GM21528 (cell line): ENCODE results near the gene PHKG1.
"Not testable (repeated sequence)": the region's sequence is repeated elsewhere in the genome, so short reads cannot be mapped to it uniquely, and the experiment has no call there.

Source experiments
- ATAC-seq: cut with Tn5 transposase; IDR thresholded peaks from one replicate; pipeline ENCODE4 v1.9.1; 2021; ENCODE audit warnings: mild to moderate bottlenecking, moderate library complexity; ENCODE audit not compliant: unreplicated experiment, low FRiP score

Gene PHKG1

GRCh38 chr7:56086761-56087160, 6.0 kb downstream of the PHKG1 start:
- no peak for ATAC-seq

GRCh38 chr7:56083150-56083785, 9.5 kb downstream of the PHKG1 start:
- no peak for ATAC-seq

DNA sequence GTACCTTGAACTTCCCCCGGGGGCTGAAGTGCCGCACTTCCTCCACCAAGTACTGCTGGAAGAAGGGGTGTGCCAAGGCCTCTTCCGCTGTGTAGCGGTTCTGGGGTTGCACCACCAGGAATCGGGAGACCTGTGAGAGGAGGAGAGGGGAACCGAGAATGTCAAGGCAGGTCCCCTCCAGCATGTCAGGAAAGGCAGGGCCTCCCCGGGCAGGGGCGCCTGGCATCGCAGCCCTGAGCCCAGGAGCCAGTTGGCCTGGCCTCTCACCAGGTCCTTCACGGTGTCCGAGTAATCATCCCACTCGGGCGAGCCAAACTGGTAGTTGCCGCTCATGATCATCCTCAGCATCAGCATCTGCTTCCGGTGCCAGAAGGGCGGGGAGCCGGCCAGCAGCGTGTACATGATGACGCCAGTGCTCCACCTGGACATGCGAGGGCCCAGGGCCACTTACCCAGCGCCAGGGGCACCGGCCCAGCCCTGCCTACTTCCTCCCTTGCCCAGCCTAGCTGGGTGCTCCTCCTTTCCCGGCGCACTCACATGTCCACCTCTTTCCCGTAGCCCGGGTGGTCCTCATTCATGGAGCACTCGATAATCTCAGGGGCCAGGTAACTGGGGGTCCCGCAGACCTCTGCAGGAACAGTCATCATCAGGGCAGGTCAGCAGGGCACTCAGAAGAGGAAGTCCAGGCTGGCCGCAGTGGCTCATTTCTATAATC, 11.0 kb downstream of the PHKG1 start:
- no peak for ATAC-seq

GRCh38 chr7:56080726-56081435, 11.9 kb downstream of the PHKG1 start:
- not testable (repeated sequence) for ATAC-seq

DNA sequence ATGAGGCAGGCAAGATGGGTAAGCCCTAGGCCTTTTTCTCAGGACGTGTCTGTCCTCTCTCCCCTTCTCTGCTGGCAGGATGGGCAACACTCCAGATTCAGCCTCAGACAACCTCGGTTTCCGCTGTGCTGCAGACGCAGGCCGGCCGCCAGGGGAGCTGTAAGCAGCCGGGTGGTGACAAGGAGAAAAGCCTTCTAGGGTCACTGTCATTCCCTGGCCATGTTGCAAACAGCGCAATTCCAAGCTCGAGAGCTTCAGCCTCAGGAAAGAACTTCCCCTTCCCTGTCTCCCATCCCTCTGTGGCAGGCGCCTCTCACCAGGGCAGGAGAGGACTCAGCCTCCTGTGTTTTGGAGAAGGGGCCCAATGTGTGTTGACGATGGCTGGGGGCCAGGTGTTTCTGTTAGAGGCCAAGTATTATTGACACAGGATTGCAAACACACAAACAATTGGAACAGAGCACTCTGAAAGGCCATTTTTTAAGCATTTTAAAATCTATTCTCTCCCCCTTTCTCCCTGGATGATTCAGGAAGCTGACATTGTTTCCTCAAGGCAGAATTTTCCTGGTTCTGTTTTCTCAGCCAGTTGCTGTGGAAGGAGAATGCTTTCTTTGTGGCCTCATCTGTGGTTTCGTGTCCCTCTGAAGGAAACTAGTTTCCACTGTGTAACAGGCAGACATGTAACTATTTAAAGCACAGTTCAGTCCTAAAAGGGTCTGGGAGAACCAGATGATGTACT, 13.1 kb downstream of the PHKG1 start:
- no peak for ATAC-seq

DNA sequence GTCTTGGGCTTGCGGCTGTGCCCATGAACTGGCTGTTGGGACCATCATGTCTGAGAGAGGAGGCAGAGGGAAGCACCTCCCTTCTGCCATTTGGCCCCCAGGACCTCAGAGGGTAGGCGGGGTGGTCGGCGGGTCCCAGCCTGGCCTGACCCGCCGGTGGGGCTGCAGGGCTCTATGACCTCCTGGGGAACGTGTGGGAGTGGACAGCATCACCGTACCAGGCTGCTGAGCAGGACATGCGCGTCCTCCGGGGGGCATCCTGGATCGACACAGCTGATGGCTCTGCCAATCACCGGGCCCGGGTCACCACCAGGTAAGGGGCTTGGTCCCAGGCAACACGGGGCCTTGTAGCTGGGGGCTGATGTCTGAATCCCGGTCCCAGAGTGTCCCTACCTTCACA, 14.6 kb downstream of the PHKG1 start:
- ATAC-seq = no peak

DNA sequence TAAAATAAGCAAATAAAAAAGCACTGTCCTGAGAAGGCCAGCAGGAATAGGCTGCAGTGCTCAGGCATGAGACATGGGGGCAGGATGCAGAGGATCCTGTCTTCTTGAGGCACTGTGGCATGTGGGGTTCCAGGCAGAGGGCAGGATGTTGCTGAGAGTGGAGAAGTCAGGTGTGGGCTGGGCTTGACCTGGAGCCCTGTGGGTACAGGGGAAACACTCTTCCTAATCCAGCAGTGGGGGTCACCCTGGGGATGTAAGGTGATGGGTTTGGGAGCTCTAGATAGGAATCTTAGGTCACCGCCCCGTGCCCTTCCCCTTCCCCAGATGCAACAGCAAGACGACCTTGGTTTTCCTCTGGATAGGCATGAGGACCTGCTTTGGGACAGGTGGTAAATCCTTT, 15.1 kb downstream of the PHKG1 start:
- no peak for ATAC-seq

DNA sequence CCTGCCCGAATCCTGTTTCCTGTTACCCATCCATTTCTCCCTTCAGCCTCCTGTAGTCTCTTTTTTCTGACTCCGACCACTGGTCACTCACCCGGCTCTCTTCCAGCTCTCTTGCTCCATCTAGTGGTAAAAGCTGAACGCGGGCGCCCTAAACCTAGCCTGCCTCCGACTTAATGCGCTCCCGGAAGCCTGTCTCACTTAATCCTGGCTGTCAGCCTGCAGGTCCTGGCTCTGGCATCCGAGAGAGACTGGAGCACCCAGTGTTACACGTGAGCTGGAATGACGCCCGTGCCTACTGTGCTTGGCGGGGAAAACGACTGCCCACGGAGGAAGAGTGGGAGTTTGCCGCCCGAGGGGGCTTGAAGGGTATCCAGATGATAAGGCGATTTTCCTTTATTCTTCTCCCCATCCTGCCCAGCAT, 18.4 kb downstream of the PHKG1 start:
- ATAC-seq = peak; percentile 81

GRCh38 chr7:56066376-56066775, 26.4 kb downstream of the PHKG1 start:
- not testable (repeated sequence) for ATAC-seq

DNA sequence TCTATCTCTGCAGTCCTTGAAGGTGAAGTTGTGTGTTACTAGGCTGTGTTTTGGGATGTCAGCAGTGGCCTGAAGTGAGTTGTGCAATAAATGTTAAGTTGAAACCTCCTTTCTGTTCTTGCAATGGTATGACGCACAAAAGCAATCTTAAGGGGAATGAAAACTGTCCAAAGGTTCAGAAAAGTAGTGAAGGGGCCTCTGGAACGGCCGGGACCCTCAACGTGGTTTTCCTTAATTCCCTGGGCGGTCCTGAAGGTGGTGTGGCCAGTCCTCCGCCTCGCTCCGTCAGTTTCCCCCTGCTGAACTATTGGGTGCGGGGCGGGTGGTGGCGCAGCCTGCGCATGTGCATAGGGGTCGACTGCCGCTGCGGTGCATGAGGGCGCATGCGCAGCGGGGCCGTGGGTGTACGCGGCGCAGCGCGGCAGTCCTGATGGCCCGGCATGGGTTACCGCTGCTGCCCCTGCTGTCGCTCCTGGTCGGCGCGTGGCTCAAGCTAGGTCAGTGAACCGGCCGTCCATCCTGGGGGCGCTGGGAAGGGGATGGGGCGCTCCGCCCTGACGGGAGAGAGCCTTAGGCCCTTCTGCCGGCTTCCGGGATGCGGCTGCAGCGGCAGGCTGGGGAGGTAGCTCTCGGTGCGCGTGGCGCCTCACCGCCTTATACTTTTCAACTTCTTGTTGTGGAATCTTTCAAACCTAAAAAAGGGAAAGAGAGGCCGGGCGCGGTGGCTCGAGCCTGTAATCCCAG, 28.7 kb downstream of the PHKG1 start, which contains the start of gene SUMF2:
SUMF2 (plus strand) TSS at position 405 of the 744 bp plus-strand sequence; CDS start at position 431, 26 bp downstream.
- peak; percentile 79 for ATAC-seq

DNA sequence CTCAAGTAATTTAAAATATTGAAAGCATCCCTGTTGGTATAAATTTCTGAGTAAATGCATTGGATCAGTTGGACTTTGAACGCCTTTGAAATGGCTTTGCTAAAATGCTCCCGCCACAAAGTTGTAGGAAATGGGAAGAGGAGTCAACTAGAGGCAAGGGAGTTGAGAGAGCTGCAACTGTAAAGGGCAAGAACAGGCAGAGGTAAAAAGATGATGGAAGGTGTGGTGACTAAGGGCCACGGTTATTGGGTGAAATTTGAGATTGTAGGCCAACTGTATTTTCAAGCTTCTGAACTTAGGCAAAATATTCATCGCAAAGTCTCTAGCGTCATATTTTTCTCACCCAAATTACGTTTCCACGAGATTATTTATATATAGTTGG, 29.3 kb downstream of the PHKG1 start:
- ATAC-seq = no peak

GRCh38 chr7:56062382-56062781, 30.4 kb downstream of the PHKG1 start:
- no peak for ATAC-seq

GRCh38 chr7:56053993-56054392, 38.8 kb downstream of the PHKG1 start:
- no peak for ATAC-seq

DNA sequence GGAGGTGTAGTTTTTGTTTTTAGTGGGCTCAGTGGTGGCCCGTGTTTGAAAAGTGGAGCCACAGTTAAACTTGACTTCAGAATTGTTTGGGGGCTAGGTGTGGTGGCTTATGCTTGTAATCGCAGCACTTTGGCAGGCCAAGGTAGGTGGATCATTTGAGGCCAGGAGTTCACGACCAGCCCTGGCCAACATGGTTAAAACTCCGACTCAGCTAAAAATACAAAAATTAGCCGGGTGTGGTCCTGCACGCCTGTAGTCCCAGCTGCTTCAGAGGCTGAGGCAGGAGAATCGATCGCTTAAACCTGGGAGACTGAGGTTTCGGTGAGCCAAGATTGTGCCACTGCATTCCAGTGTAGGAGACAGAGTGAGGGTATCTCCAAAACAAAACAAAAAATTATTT, 39.4 kb downstream of the PHKG1 start:
- ATAC-seq = no peak

GRCh38 chr7:56051339-56052191, 41.2 kb downstream of the PHKG1 start, which contains the start of the genes CCT6A and PSPH:
Gene CCT6A, plus strand, starts transcription at chr7:56051765. Its CDS starts 84 bp downstream, at chr7:56051849.
Gene PSPH, minus strand, starts transcription at chr7:56051444. Its CDS starts 30,232 bp downstream, at chr7:56021212.
- ATAC-seq = peak; percentile 99

- no peak for ATAC-seq
These were observed 41.8 kb downstream of the PHKG1 start for GRCh38 chr7:56051053-56051338.

DNA sequence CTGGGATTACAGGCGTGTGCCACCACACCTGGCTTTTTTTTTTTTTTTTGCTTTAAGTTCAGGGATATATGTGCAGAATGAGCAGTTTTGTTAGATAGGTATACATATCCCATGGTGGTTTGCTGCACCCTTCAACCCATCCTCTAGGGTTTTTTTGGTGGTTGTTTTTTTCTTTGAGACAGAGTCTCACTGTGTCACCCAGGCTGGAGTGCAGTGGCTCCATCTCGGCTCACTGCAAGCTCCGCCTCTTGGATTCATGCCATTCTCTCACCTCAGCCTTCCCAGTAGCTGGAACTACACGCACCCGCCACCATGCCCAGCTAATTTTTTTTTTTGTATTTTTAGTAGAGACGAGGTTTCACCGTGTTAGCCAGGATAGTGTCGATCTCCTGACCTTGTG, 44.0 kb downstream of the PHKG1 start:
- not testable (repeated sequence) for ATAC-seq

DNA sequence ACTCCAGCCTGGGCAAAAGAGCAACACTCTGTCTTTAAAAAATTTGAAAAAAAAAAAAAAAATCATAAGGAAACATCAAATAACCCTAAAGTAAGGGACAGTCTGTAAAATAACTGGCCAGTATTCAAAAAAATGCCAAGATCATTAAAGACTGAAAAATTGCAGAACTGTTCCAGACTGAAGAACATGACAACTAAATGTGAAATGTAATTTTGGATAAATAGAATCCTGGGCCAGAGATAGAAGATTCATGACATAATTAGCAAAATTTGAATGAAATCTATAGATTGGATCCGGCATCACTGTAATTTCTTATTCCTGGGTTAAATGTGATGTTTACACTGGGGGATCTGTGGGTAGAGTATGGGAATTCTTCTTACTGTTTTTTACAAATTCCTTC, 44.5 kb downstream of the PHKG1 start:
- ATAC-seq = no peak

DNA sequence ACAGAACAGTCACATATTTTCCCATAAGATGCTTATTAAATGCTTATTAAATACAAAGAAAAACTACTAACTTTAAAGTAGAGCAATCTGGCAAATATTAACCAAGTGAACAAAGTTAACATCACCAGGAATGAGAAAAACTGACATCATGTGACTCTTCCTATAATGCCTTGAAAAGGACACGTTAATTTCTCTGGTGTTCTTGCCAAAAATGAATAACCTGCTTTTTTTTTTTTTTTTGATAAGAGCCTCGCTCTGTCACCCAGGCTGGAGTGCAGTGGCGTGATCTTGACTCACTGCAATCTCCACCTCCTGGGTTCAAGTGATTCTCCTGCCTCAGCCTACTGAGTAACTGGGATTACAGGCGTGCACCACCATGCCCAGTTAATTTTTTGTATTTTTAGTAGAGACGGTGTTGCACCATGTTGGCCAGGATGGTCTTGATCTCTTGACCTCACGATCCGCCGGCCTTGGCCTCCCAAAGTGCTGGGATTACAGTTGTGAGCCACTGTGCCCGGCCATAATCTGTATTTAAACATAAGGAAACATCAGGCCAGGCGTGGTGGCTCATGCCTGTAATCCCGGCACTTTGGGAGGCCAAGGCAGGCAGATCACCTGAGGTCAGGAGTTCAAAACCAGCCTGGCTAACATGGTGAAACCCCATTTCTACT, 45.2 kb downstream of the PHKG1 start:
- ATAC-seq = not testable (repeated sequence)
